Measurements from ENCODE around the gene TMEM127. TPM values are rescaled to one million over a fixed set of nuclear protein-coding genes. Genes with fewer than 3 reads are reported as not detected.

TMEM127 gene
- total RNA-seq, 2 experiments from 2014 or later, result 32.7 to 36.9 TPM

GRCh38 chr2:96205888-96206287, 59.9 kb downstream of the TMEM127 start:
- DNase-seq (no peak), ATAC-seq (no peak)
- Mint-ChIP-seq H3K4me1 (peaks cover 67% of the 10 kb centered on the region), H3K9me3 (ENCODE audit: low read depth) (no peaks in the 10 kb centered on the region), H3K4me3 (peak overlapping the region; percentile 66), H3K27ac (peak overlapping the region; percentile 71), H3K27me3 (no peaks in the 10 kb centered on the region), H3K36me3 (peaks cover 17% of the 10 kb centered on the region)
- CTCF ChIA-PET, result interaction anchor here (0.8 to 6.2 kb wide), 5 partner anchors 17 to 61 kb away, joined by 3 to 27 read pairs (median 3); no protein-coding TSS in a partner anchor

GRCh38 chr2:96204836-96205624, 60.8 kb downstream of the TMEM127 start:
- DNase-seq, result no peak
- peaks cover 19% of the 10 kb centered on the region for H3K36me3 Mint-ChIP-seq
- CTCF ChIA-PET, result interaction anchor here (0.8 to 6.2 kb wide), 7 partner anchors 16 to 62 kb away, joined by 3 to 27 read pairs (median 3); no protein-coding TSS in a partner anchor
- no peak for ATAC-seq
- H3K27ac Mint-ChIP-seq, result peak overlapping the region; percentile 60
- no peaks in the 10 kb centered on the region for H3K9me3 Mint-ChIP-seq (ENCODE audit: low read depth)
- peaks cover 66% of the 10 kb centered on the region for H3K4me1 Mint-ChIP-seq
- H3K4me3 Mint-ChIP-seq, result peak overlapping the region; percentile 35
- no peaks in the 10 kb centered on the region for H3K27me3 Mint-ChIP-seq

GRCh38 chr2:96203130-96204028, 62.4 kb downstream of the TMEM127 start:
- ATAC-seq (peak; percentile 9), DNase-seq (no peak)
- Mint-ChIP-seq H3K4me3 (peak overlapping the region; percentile 83), H3K9me3 (ENCODE audit: low read depth) (no peaks in the 10 kb centered on the region), H3K36me3 (peaks cover 25% of the 10 kb centered on the region), H3K27ac (peak overlapping the region; percentile 91), H3K4me1 (peaks cover 75% of the 10 kb centered on the region), H3K27me3 (no peaks in the 10 kb centered on the region)
- CTCF ChIA-PET, result interaction anchor here (0.9 to 6.2 kb wide), 11 partner anchors 28 to 211 kb away, joined by 3 to 27 read pairs (median 7); partner anchors contain the start of genes ADRA2B and ASTL

GRCh38 chr2:96202152-96202854, 63.5 kb downstream of the TMEM127 start:
- Mint-ChIP-seq H3K27me3 (no peaks in the 10 kb centered on the region), H3K9me3 (ENCODE audit: low read depth) (no peaks in the 10 kb centered on the region), H3K27ac (peak overlapping the region; percentile 72), H3K4me1 (peaks cover 75% of the 10 kb centered on the region), H3K36me3 (peaks cover 24% of the 10 kb centered on the region), H3K4me3 (peak overlapping the region; percentile 26)
- ATAC-seq, result no peak
- DNase-seq, result no peak
- CTCF ChIA-PET, result interaction anchor here (0.7 to 6.2 kb wide), 11 partner anchors 27 to 210 kb away, joined by 3 to 27 read pairs (median 8); partner anchors contain the start of genes ADRA2B and ASTL

GRCh38 chr2:96201338-96201737, 64.5 kb downstream of the TMEM127 start:
- H3K36me3 Mint-ChIP-seq, result peaks cover 20% of the 10 kb centered on the region
- H3K9me3 Mint-ChIP-seq (ENCODE audit: low read depth), result no peaks in the 10 kb centered on the region
- no peaks in the 10 kb centered on the region for H3K27me3 Mint-ChIP-seq
- H3K27ac Mint-ChIP-seq, result no peak overlapping the region
- ATAC-seq (no peak), DNase-seq (no peak)
- H3K4me3 Mint-ChIP-seq, result no peak overlapping the region
- peaks cover 69% of the 10 kb centered on the region for H3K4me1 Mint-ChIP-seq
- CTCF ChIA-PET, result interaction anchor here (0.9 to 6.2 kb wide), 8 partner anchors 12 to 209 kb away, joined by 3 to 27 read pairs (median 8); partner anchors contain the start of gene ADRA2B

- H3K4me3 Mint-ChIP-seq, result no peak overlapping the region
- peaks cover 60% of the 10 kb centered on the region for H3K4me1 Mint-ChIP-seq
- H3K36me3 Mint-ChIP-seq, result peaks cover 30% of the 10 kb centered on the region
- CTCF ChIA-PET, result interaction anchor here (1.1 to 1.5 kb wide), 2 partner anchors 11 to 14 kb away, joined by 4 read pairs; no protein-coding TSS in a partner anchor
- DNase-seq, result no peak
- H3K9me3 Mint-ChIP-seq (ENCODE audit: low read depth), result no peaks in the 10 kb centered on the region
- no peak overlapping the region for H3K27ac Mint-ChIP-seq
- H3K27me3 Mint-ChIP-seq, result no peaks in the 10 kb centered on the region
- no peak for ATAC-seq
Observed at GRCh38 chr2:96198921-96199320, 66.9 kb downstream of the TMEM127 start.

Other genes with a start within 250 kb of the TMEM127 start
- 10 to 100 TPM; 19.6 to 26.7 TPM for gene GPAT2, start 231.1 kb downstream of the TMEM127 start, total RNA-seq
- gene ADRA2B, start 149.4 kb downstream of the TMEM127 start, total RNA-seq, result under 1 TPM; 0.09 to 0.15 TPM
- 1 to 10 TPM; 1.9 to 6.4 TPM for gene ASTL, start 127.5 kb downstream of the TMEM127 start, total RNA-seq
- 10 to 100 TPM; 32.0 to 53.6 TPM for gene DUSP2, start 120.6 kb downstream of the TMEM127 start, total RNA-seq
- gene STARD7, start 57.2 kb downstream of the TMEM127 start, total RNA-seq, result 100 to 1,000 TPM; 131 to 180 TPM
- 10 to 100 TPM; 67.0 to 76.8 TPM for gene CIAO1, start 228 bp upstream of the TMEM127 start, total RNA-seq
- gene SNRNP200, start 39.5 kb upstream of the TMEM127 start, total RNA-seq, result 100 to 1,000 TPM; 170 to 182 TPM
- 10 to 100 TPM; 53.2 to 56.9 TPM for gene ITPRIPL1, start 59.3 kb upstream of the TMEM127 start, total RNA-seq
- 100 to 1,000 TPM; 115 to 117 TPM for gene NCAPH, start 69.8 kb upstream of the TMEM127 start, total RNA-seq
- gene NEURL3, start 239.4 kb upstream of the TMEM127 start, total RNA-seq, result under 1 TPM; 0.38 to 0.52 TPM